HG03159 (cell line): ENCODE measurements around the gene MGAT4B.

Experiments used
- ATAC-seq: cut with Tn5 transposase; IDR thresholded peaks from one replicate; pipeline ENCODE4 v1.9.1; 2021; ENCODE audit warnings: mild to moderate bottlenecking, moderate library complexity; ENCODE audit not compliant: unreplicated experiment

MGAT4B gene

DNA sequence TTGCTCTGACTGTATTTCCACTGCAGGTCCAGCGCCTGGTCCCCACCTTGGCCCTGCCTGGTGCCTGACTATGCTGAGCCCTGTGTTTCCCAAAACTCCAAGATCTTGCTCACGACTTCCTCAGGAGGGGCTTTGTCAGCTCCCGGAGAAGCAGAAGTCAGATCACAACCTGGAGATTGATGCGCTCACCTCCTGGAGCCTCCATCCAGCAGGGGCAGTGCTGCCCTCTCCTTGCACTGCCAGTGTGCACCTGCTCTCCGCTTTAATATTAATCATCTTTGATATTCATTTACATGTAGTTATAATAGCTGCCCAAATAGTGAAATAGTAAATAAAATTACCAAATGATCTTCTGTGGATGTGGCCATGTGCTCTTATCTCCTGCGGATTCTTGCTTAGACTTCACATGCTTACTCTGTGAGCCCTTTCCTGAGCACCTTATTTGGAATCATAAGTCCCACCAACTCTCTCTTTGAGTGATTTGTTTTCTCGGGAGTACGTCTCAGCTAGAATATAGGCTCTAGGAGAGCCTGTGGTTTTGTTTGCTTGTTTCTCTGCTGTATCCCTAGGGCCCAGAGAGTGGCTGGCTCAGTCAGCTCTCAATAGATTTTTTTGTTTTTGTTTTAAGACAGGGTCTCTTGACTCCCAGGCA, 56.7 kb downstream of the MGAT4B start:
- no peak for ATAC-seq

DNA sequence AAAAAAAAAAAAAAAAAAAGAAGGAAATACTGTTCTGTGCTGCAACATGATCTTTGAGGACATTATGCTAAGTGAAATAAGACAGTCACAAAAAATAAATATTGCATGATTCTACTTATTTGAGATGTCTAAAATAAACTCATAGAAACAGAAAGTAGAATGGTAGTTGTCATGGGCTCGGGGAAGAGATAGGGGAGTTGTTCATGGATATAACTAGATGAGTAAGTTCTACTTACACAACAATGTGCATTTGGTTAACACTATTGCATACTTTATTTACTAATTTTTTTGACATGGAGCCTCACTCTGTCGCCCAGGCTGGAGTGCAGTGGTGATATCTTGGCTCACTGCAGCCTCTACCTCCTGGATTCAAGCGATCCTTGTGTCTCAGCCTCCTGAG, 58.9 kb downstream of the MGAT4B start:
- no peak for ATAC-seq
